HG03432 (cell line): Measurements from ENCODE around the gene TUBA8.

Experiments
- ATAC-seq: cut with Tn5 transposase; IDR thresholded peaks from one replicate; pipeline ENCODE4 v1.9.1; 2021; ENCODE audit warnings: mild to moderate bottlenecking, moderate library complexity; ENCODE audit not compliant: unreplicated experiment

The TUBA8 gene

GRCh38 chr22:18077087-18077638, 33.4 kb upstream of the TUBA8 start:
- ATAC-seq = no peak

GRCh38 chr22:18077639-18078328, 32.8 kb upstream of the TUBA8 start, which contains the start of gene PEX26:
TSS of gene PEX26 (plus strand) at chr22:18077990. CDS start at chr22:18078377, 387 bp downstream.
- peak; percentile 94 for ATAC-seq

GRCh38 chr22:18078329-18079041, 32.1 kb upstream of the TUBA8 start:
- peak; percentile 36 for ATAC-seq

GRCh38 chr22:18079706-18080233, 30.8 kb upstream of the TUBA8 start:
- ATAC-seq = no peak

- ATAC-seq = no peak
Observed at GRCh38 chr22:18081416-18081815, 29.2 kb upstream of the TUBA8 start.

GRCh38 chr22:18082467-18082866, 28.1 kb upstream of the TUBA8 start:
- ATAC-seq = no peak

- no peak for ATAC-seq
Observed at GRCh38 chr22:18083406-18083805, 27.2 kb upstream of the TUBA8 start.

- no peak for ATAC-seq
Observed at GRCh38 chr22:18085188-18085587, 25.4 kb upstream of the TUBA8 start.

GRCh38 chr22:18087350-18087855, 23.2 kb upstream of the TUBA8 start:
- no peak for ATAC-seq

- ATAC-seq = no peak
Observed at GRCh38 chr22:18088825-18089568, 21.6 kb upstream of the TUBA8 start.

- no peak for ATAC-seq
Observed at GRCh38 chr22:18090286-18090685, 20.3 kb upstream of the TUBA8 start.

- no peak for ATAC-seq
Observed at GRCh38 chr22:18091478-18091877, 19.1 kb upstream of the TUBA8 start.

- ATAC-seq = no peak
Observed at GRCh38 chr22:18091916-18092526, 18.6 kb upstream of the TUBA8 start.

GRCh38 chr22:18093661-18094060, 16.9 kb upstream of the TUBA8 start:
- ATAC-seq = no peak

- no peak for ATAC-seq
Observed at GRCh38 chr22:18095101-18095805, 15.4 kb upstream of the TUBA8 start.

GRCh38 chr22:18096823-18097222, 13.8 kb upstream of the TUBA8 start:
- no peak for ATAC-seq

GRCh38 chr22:18100781-18101180, 9.8 kb upstream of the TUBA8 start:
- ATAC-seq = no peak

- no peak for ATAC-seq
Observed at GRCh38 chr22:18101536-18101935, 9.1 kb upstream of the TUBA8 start.

- ATAC-seq = no peak
Observed at GRCh38 chr22:18103527-18104269, 6.9 kb upstream of the TUBA8 start.
